ENCODE measurements around the gene PAX9. TPM values are rescaled to one million over a fixed set of nuclear protein-coding genes. Genes with fewer than 3 reads are reported as not detected.

The PAX9 gene
- total RNA-seq, 2 experiments from 2014 or later: not detected

DNA sequence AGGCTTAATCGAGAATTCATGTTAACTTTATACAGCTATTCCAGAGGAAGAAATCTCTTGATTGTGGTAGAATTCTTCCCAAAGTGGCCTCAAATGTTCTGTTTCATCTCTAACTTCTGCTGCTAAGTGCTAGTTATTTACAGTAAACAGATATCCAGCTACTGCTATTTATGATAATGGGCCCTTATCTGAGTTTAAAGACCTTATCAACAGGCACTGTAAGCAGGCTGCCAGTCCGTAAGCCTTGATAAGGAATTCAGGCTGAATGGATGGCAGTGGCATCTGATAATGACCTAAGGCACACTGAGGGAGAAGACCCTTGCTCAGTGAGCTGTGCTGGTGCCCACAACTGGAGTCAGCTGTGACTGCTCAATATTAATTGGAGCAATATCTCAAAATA, 59.0 kb downstream of the PAX9 start:
- H3K9me3 Mint-ChIP-seq: peaks cover 2% of the 10 kb centered on the region
- H3K36me3 Mint-ChIP-seq (ENCODE audit: low read depth): no peaks in the 10 kb centered on the region
- no peaks in the 10 kb centered on the region for H3K4me1 Mint-ChIP-seq (ENCODE audit: low read depth)
- H3K27me3 Mint-ChIP-seq: peaks cover 6% of the 10 kb centered on the region
- Histone ChIP-seq H3K9me3 (ENCODE audit: control insufficient read depth in 1 of 2, insufficient read depth in 1 of 2, low read length in 2 of 2) (peaks cover 0 to 3% of the 10 kb centered on the region in 2 experiments), H3K4me3 (ENCODE audit: low read length) (no peak overlapping the region), H3K27me3 (ENCODE audit: control insufficient read depth in 1 of 2, insufficient read depth in 2 of 2, low read length in 2 of 2) (no peaks in the 10 kb centered on the region), H3K27ac (ENCODE audit: low read depth in 1 of 2, low read length in 2 of 2) (no peak overlapping the region), H3K36me3 (ENCODE audit: insufficient read depth, low read length) (no peaks in the 10 kb centered on the region), H3K4me1 (ENCODE audit: insufficient read depth, low read length) (no peaks in the 10 kb centered on the region)
- ChIA-PET POLR2A (no interaction called here), CTCF (no interaction called here)
- H3K27ac Mint-ChIP-seq: no peak overlapping the region
- TF ChIP-seq, protein P1, sequence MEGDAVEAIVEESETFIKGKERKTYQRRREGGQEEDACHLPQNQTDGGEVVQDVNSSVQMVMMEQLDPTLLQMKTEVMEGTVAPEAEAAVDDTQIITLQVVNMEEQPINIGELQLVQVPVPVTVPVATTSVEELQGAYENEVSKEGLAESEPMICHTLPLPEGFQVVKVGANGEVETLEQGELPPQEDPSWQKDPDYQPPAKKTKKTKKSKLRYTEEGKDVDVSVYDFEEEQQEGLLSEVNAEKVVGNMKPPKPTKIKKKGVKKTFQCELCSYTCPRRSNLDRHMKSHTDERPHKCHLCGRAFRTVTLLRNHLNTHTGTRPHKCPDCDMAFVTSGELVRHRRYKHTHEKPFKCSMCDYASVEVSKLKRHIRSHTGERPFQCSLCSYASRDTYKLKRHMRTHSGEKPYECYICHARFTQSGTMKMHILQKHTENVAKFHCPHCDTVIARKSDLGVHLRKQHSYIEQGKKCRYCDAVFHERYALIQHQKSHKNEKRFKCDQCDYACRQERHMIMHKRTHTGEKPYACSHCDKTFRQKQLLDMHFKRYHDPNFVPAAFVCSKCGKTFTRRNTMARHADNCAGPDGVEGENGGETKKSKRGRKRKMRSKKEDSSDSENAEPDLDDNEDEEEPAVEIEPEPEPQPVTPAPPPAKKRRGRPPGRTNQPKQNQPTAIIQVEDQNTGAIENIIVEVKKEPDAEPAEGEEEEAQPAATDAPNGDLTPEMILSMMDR (IDR thresholded peaks at IDR 0.05): no peak
- ATAC-seq (ENCODE audit: poor library complexity) (no peak), DNase-seq (no peak)
- no peak overlapping the region for H3K4me3 Mint-ChIP-seq
- intact Hi-C loops (cut with DNase I, micrococcal nuclease): no loop called here

DNA sequence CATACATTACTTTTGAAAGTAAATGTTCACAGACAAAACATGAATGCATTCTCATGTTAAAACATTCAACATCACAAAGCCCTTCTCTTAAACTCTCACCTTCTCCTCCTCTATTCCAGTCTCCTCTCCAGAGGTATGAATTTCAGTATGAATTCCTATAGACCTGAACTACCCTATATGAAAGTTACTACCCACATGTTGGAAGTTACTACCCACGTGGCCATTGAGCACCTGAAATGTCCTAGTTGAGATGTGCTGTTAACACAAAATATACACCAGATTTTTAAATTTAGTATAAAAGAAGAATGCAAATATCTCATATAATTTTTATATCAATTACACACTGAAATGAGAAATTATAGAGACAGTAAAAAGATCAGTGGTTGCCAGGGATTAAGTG, 60.2 kb downstream of the PAX9 start:
- POLR2A ChIA-PET: no interaction called here
- intact Hi-C loops (cut with DNase I, micrococcal nuclease): no loop called here
- TF ChIP-seq, protein P1 (IDR thresholded peaks at IDR 0.05): no peak
- no peak for ATAC-seq (ENCODE audit: poor library complexity)
- Histone ChIP-seq H3K27me3 (ENCODE audit: control insufficient read depth in 1 of 2, insufficient read depth in 2 of 2, low read length in 2 of 2) (no peaks in the 10 kb centered on the region), H3K9me3 (ENCODE audit: control insufficient read depth in 1 of 2, insufficient read depth in 1 of 2, low read length in 2 of 2) (peaks cover 0 to 3% of the 10 kb centered on the region in 2 experiments), H3K4me3 (ENCODE audit: low read length) (no peak overlapping the region), H3K36me3 (ENCODE audit: insufficient read depth, low read length) (no peaks in the 10 kb centered on the region), H3K27ac (ENCODE audit: low read depth in 1 of 2, low read length in 2 of 2) (no peak overlapping the region), H3K4me1 (ENCODE audit: insufficient read depth, low read length) (no peaks in the 10 kb centered on the region)
- peaks cover 7% of the 10 kb centered on the region for H3K27me3 Mint-ChIP-seq
- no peaks in the 10 kb centered on the region for H3K4me1 Mint-ChIP-seq (ENCODE audit: low read depth)
- no peak for DNase-seq
- CTCF ChIA-PET: no interaction called here
- no peak overlapping the region for H3K27ac Mint-ChIP-seq
- H3K9me3 Mint-ChIP-seq: no peaks in the 10 kb centered on the region
- H3K4me3 Mint-ChIP-seq: no peak overlapping the region
- H3K36me3 Mint-ChIP-seq (ENCODE audit: low read depth): no peaks in the 10 kb centered on the region

DNA sequence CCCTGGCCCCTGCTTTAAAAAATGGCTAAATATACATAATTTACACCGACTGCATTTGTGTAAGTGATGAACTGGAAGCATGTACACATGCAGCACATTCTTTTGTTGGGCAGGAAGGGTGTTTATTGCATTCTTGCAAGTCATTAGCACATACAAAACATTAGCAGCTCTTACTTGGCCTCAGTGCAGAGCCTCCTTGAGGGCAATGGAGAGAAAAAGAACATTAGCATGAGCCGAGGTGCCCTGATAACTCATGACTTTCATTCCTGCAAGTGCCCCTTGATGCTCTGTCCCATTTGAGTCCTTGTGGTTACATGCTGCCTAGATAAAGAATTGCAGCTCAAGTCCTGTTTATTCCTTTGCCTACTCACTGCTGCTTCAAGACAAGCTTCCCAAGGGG, 61.9 kb downstream of the PAX9 start:
- ChIA-PET POLR2A (no interaction called here), CTCF (no interaction called here)
- Mint-ChIP-seq H3K27me3 (peaks cover 7% of the 10 kb centered on the region), H3K4me3 (no peak overlapping the region), H3K4me1 (ENCODE audit: low read depth) (no peaks in the 10 kb centered on the region), H3K36me3 (ENCODE audit: low read depth) (no peaks in the 10 kb centered on the region), H3K27ac (no peak overlapping the region), H3K9me3 (no peaks in the 10 kb centered on the region)
- ATAC-seq (ENCODE audit: poor library complexity) (no peak), DNase-seq (no peak)
- TF ChIP-seq, protein P1 (IDR thresholded peaks at IDR 0.05): no peak
- H3K4me1 ChIP-seq (ENCODE audit: insufficient read depth, low read length): no peaks in the 10 kb centered on the region
- H3K4me3 ChIP-seq (ENCODE audit: low read length): no peak overlapping the region
- no peaks in the 10 kb centered on the region for H3K36me3 ChIP-seq (ENCODE audit: insufficient read depth, low read length)
- H3K9me3 ChIP-seq (ENCODE audit: control insufficient read depth in 1 of 2, insufficient read depth in 1 of 2, low read length in 2 of 2): peaks cover 0 to 6% of the 10 kb centered on the region in 2 experiments
- intact Hi-C loops (cut with DNase I, micrococcal nuclease): no loop called here
- no peak overlapping the region for H3K27ac ChIP-seq (ENCODE audit: low read depth in 1 of 2, low read length in 2 of 2)
- no peaks in the 10 kb centered on the region for H3K27me3 ChIP-seq (ENCODE audit: control insufficient read depth in 1 of 2, insufficient read depth in 2 of 2, low read length in 2 of 2)

All from CD4-positive, alpha-beta T cell (primary cell).